Naive thymus-derived CD4-positive, alpha-beta T cell (primary cell): Measurements from ENCODE around the gene BUD13. TPM values are rescaled to one million over a fixed set of nuclear protein-coding genes. Genes with fewer than 3 reads are reported as not detected.

Source experiments
- ATAC-seq: fragments of 150-1000 bp; cut with Tn5 transposase; 2 replicates; pipeline ENCODE4 v1.10.0; 2021; ENCODE audit warnings: mild to moderate bottlenecking, moderate library complexity
- CTCF ChIA-PET: fragments of 350-600 bp; sonication (Branson Sonifier 250); formaldehyde crosslinking; loops from one replicate; lab custom pipeline; 2021; ENCODE audit warnings: antibody characterized with exemption; lab: Charles Lee
- POLR2A ChIA-PET: fragments of 350-600 bp; sonication (Branson Sonifier 250); formaldehyde crosslinking; loops from one replicate; lab custom pipeline; 2021; ENCODE audit warnings: antibody characterized with exemption, inconsistent platforms; lab: Charles Lee
- DNase-seq, 9 donors: peaks; one replicate each; pipeline versions ENCODE4 v3.0.0 to v3.0.0-alpha.2; 2020 to 2022; ENCODE audit warnings: mixed read lengths in 1 of 9
- H3K27ac ChIP-seq: one replicate; pipeline ENCODE4 v1.7.0; 2013; ENCODE audit warnings: mild to moderate bottlenecking, low read depth, low read length, moderate library complexity
- H3K27me3 ChIP-seq, 2 donors: one replicate each; pipeline ENCODE4 v1.7.0; 2013; ENCODE audit warnings: low read length in 2 of 2, mild to moderate bottlenecking in 2 of 2, moderate library complexity in 2 of 2; ENCODE audit not compliant: control insufficient read depth in 2 of 2, insufficient read depth in 2 of 2
- H3K36me3 ChIP-seq, 3 experiments: 1 replicate in 2 of 3; 2 replicates in 1 of 3; pipeline ENCODE4 v1.7.0; 2013; ENCODE audit warnings: low read length in 3 of 3, mild to moderate bottlenecking in 3 of 3, moderate library complexity in 1 of 3; ENCODE audit not compliant: insufficient read depth in 3 of 3, control insufficient read depth in 2 of 3
- H3K4me1 ChIP-seq, 2 donors: one replicate each; pipeline ENCODE4 v1.7.0; 2013; ENCODE audit warnings: low read length in 2 of 2, mild to moderate bottlenecking in 2 of 2, moderate library complexity in 1 of 2; ENCODE audit not compliant: control insufficient read depth in 2 of 2, insufficient read depth in 2 of 2
- H3K4me3 ChIP-seq: 2 replicates; pipeline ENCODE4 v1.7.0; 2013; ENCODE audit warnings: mild to moderate bottlenecking, low read length
- H3K9me3 ChIP-seq, 3 experiments: 1 replicate in 2 of 3; 2 replicates in 1 of 3; pipeline ENCODE4 v1.7.0; 2013; ENCODE audit warnings: low read length in 3 of 3; ENCODE audit not compliant: control insufficient read depth in 2 of 3
- H3K27ac Mint-ChIP-seq, 9 donors: one replicate each; pipeline ENCODE4 v1.8.0; 2020 to 2022; ENCODE audit warnings: mixed read lengths in 9 of 9, mild to moderate bottlenecking in 8 of 9, moderate library complexity in 5 of 9, inconsistent platforms in 2 of 9
- H3K27me3 Mint-ChIP-seq, 5 donors: one replicate each; pipeline ENCODE4 v1.8.0; 2021 to 2022; ENCODE audit warnings: mixed read lengths in 5 of 5, mild to moderate bottlenecking in 1 of 5
- H3K36me3 Mint-ChIP-seq, 5 donors: one replicate each; pipeline ENCODE4 v1.8.0; 2020 to 2022; ENCODE audit warnings: mixed read lengths in 5 of 5, mild to moderate bottlenecking in 3 of 5, inconsistent platforms in 1 of 5
- H3K4me1 Mint-ChIP-seq, 7 donors: one replicate each; pipeline ENCODE4 v1.8.0; 2020 to 2022; ENCODE audit warnings: mixed read lengths in 7 of 7, mild to moderate bottlenecking in 3 of 7, inconsistent platforms in 1 of 7
- H3K4me3 Mint-ChIP-seq, 10 donors: one replicate each; pipeline ENCODE4 v1.8.0; 2020 to 2022; ENCODE audit warnings: mild to moderate bottlenecking in 10 of 10, mixed read lengths in 10 of 10, moderate library complexity in 6 of 10, inconsistent platforms in 2 of 10
- H3K9me3 Mint-ChIP-seq, 11 donors: one replicate each; pipeline ENCODE4 v1.8.0; 2020 to 2022; ENCODE audit warnings: mixed read lengths in 11 of 11, mild to moderate bottlenecking in 4 of 11, inconsistent platforms in 1 of 11, moderate library complexity in 1 of 11
- intact Hi-C, 2 donors: fragments of 100-400 bp; cut with micrococcal nuclease; formaldehyde crosslinking; loops; one replicate each; pipeline ENCODE4 v1.15.1; 2023
- polyA plus RNA-seq, 2 donors: library from polyadenylated mRNA; unstranded; fragments of 300-500 nt; fragmentation: Illumina TruSeq; gene quantifications; one replicate each; pipeline ENCODE4 v1.2.3, GENCODE V29; 2021
- total RNA-seq, 6 experiments: library from RNA in 5 of 6; stranded (reverse) in 5 of 6; gene quantifications; 1 replicate in 5 of 6; 2 replicates in 1 of 6; pipeline ENCODE4 v1.2.3 and lab custom pipeline; 2021 to 2026

Gene BUD13
- total and polyA plus RNA-seq, 7 experiments from 2014 or later: 9.4 to 32.0 (median 20.3) TPM

GRCh38 chr11:116733043-116733755 is 39.6 kb downstream of the BUD13 start:
- ChIA-PET POLR2A (interaction anchor here (0.5 to 1.4 kb wide), 2 partner anchors 55 to 373 kb away, joined by 3 read pairs; partner anchors contain the start of gene ZPR1), CTCF (interaction anchor here (1.0 to 1.3 kb wide), 3 partner anchors 17 to 494 kb away, joined by 4 to 5 read pairs (median 4); no protein-coding TSS in a partner anchor)
- no peaks in the 10 kb centered on the region for H3K27me3 ChIP-seq
- no peaks in the 10 kb centered on the region for H3K9me3 ChIP-seq
- peaks cover 0 to 3% (median 0%) of the 10 kb centered on the region in 5 donors for H3K27me3 Mint-ChIP-seq
- peak overlapping the region in 1 of 9 donors; percentile 57 for H3K27ac Mint-ChIP-seq
- no peak for ATAC-seq
- H3K36me3 ChIP-seq: no peaks in the 10 kb centered on the region
- intact Hi-C loops: loop anchor here (2.0 to 5.0 kb wide), 3 partner anchors 58 to 494 kb away; partner anchors contain the start of genes APOA1 (in 1 of the 2) and APOA5 (in 1 of the 2)
- DNase-seq: no peak
- no peak overlapping the region for H3K27ac ChIP-seq
- H3K9me3 Mint-ChIP-seq: no peaks in the 10 kb centered on the region
- H3K4me1 ChIP-seq: peaks cover 0 to 5% of the 10 kb centered on the region in 2 donors
- H3K4me3 ChIP-seq: no peak overlapping the region
- H3K4me1 Mint-ChIP-seq: peaks cover 4 to 15% (median 8%) of the 10 kb centered on the region in 7 donors
- H3K36me3 Mint-ChIP-seq: no peaks in the 10 kb centered on the region
- no peak overlapping the region for H3K4me3 Mint-ChIP-seq

- H3K27ac Mint-ChIP-seq: peak overlapping the region in 2 of 9 donors; percentile 6 to 57
- POLR2A ChIA-PET: interaction anchor here (0.5 to 1.4 kb wide), 2 partner anchors 56 to 373 kb away, joined by 3 read pairs; partner anchors contain the start of gene ZPR1
Observed at GRCh38 chr11:116732271-116733042, 40.3 kb downstream of the BUD13 start.

GRCh38 chr11:116731821-116732220 is 41.0 kb downstream of the BUD13 start:
- H3K4me3 ChIP-seq: no peak overlapping the region
- DNase-seq: no peak
- Mint-ChIP-seq H3K9me3 (no peaks in the 10 kb centered on the region), H3K27ac (no peak overlapping the region), H3K4me3 (no peak overlapping the region), H3K36me3 (no peaks in the 10 kb centered on the region), H3K4me1 (peaks cover 4 to 15% (median 8%) of the 10 kb centered on the region in 7 donors), H3K27me3 (peaks cover 0 to 6% (median 0%) of the 10 kb centered on the region in 5 donors)
- ChIA-PET POLR2A (no interaction called here), CTCF (interaction anchor here (1.0 to 1.3 kb wide), 3 partner anchors 19 to 495 kb away, joined by 3 to 5 read pairs (median 4); no protein-coding TSS in a partner anchor)
- no peaks in the 10 kb centered on the region for H3K27me3 ChIP-seq
- intact Hi-C loops: loop anchor here (1.0 to 5.0 kb wide), 7 partner anchors 10 to 495 kb away; partner anchors contain the start of genes APOA1 (in 1 of the 2) and APOA5 (in 1 of the 2)
- peaks cover 0 to 5% of the 10 kb centered on the region in 2 donors for H3K4me1 ChIP-seq
- ATAC-seq: no peak
- no peaks in the 10 kb centered on the region for H3K9me3 ChIP-seq
- no peaks in the 10 kb centered on the region for H3K36me3 ChIP-seq
- no peak overlapping the region for H3K27ac ChIP-seq

More at GRCh38 chr11:116732271-116733042, 40.3 kb downstream of the BUD13 start:
- Mint-ChIP-seq H3K4me1 (peaks cover 4 to 15% (median 8%) of the 10 kb centered on the region in 7 donors), H3K9me3 (no peaks in the 10 kb centered on the region), H3K36me3 (no peaks in the 10 kb centered on the region), H3K4me3 (peak overlapping the region in 1 of 10 donors; percentile 42), H3K27me3 (peaks cover 0 to 6% (median 0%) of the 10 kb centered on the region in 5 donors)
- ATAC-seq (peak; percentile 91), DNase-seq (peak in 7 of 9 donors; percentile 24 to 56 (median 40))
- CTCF ChIA-PET: interaction anchor here (0.7 to 1.3 kb wide), 4 partner anchors 18 to 494 kb away, joined by 3 to 5 read pairs (median 4); no protein-coding TSS in a partner anchor
- H3K36me3 ChIP-seq: no peaks in the 10 kb centered on the region
- H3K4me1 ChIP-seq: peaks cover 0 to 5% of the 10 kb centered on the region in 2 donors
- H3K4me3 ChIP-seq: no peak overlapping the region
- intact Hi-C loops: loop anchor here (1.0 to 5.0 kb wide), 7 partner anchors 10 to 495 kb away; partner anchors contain the start of genes APOA1 (in 1 of the 2) and APOA5 (in 1 of the 2)
- no peaks in the 10 kb centered on the region for H3K27me3 ChIP-seq
- no peak overlapping the region for H3K27ac ChIP-seq
- H3K9me3 ChIP-seq: no peaks in the 10 kb centered on the region

- H3K9me3 Mint-ChIP-seq: no peaks in the 10 kb centered on the region
- DNase-seq: no peak
- intact Hi-C loops: loop anchor here in 1 of 2 donors (5.0 kb wide), 2 partner anchors 106 to 496 kb away; partner anchors contain the start of gene APOA1
- no peak overlapping the region for H3K4me3 ChIP-seq
- H3K36me3 ChIP-seq: no peaks in the 10 kb centered on the region
- H3K4me1 Mint-ChIP-seq: peaks cover 4 to 15% (median 8%) of the 10 kb centered on the region in 7 donors
- H3K9me3 ChIP-seq: no peaks in the 10 kb centered on the region
- H3K27ac ChIP-seq: no peak overlapping the region
- CTCF ChIA-PET: interaction anchor here (1.3 kb wide), 1 partner anchor 496 kb away, joined by 3 read pairs; no protein-coding TSS in a partner anchor
- POLR2A ChIA-PET: no interaction called here
- H3K27me3 Mint-ChIP-seq: peaks cover 0 to 11% (median 0%) of the 10 kb centered on the region in 5 donors
- peak overlapping the region in 1 of 9 donors; percentile 72 for H3K27ac Mint-ChIP-seq
- no peak overlapping the region for H3K4me3 Mint-ChIP-seq
- H3K4me1 ChIP-seq: peaks cover 0 to 5% of the 10 kb centered on the region in 2 donors
- H3K27me3 ChIP-seq: no peaks in the 10 kb centered on the region
- H3K36me3 Mint-ChIP-seq: no peaks in the 10 kb centered on the region
- no peak for ATAC-seq
Observed at GRCh38 chr11:116731097-116731761, 41.6 kb downstream of the BUD13 start.

- no peak overlapping the region for H3K4me3 ChIP-seq
- ChIA-PET POLR2A (no interaction called here), CTCF (no interaction called here)
- H3K36me3 ChIP-seq: no peaks in the 10 kb centered on the region
- no peak for ATAC-seq
- intact Hi-C loops: loop anchor here in 1 of 2 donors (5.0 kb wide), 2 partner anchors 107 to 497 kb away; partner anchors contain the start of gene APOA1
- Mint-ChIP-seq H3K4me1 (peaks cover 4 to 15% (median 8%) of the 10 kb centered on the region in 7 donors), H3K9me3 (no peaks in the 10 kb centered on the region), H3K27ac (no peak overlapping the region), H3K27me3 (peaks cover 0 to 12% (median 0%) of the 10 kb centered on the region in 5 donors), H3K4me3 (no peak overlapping the region), H3K36me3 (no peaks in the 10 kb centered on the region)
- no peaks in the 10 kb centered on the region for H3K9me3 ChIP-seq
- DNase-seq: no peak
- H3K27ac ChIP-seq: no peak overlapping the region
- no peaks in the 10 kb centered on the region for H3K27me3 ChIP-seq
- H3K4me1 ChIP-seq: peaks cover 0 to 5% of the 10 kb centered on the region in 2 donors
Observed at GRCh38 chr11:116730601-116731000, 42.2 kb downstream of the BUD13 start.
